ENCODE measurements around the gene APC2. TPM values are rescaled to one million over a fixed set of nuclear protein-coding genes. Genes with fewer than 3 reads are reported as not detected.

The APC2 gene
- total and polyA plus RNA-seq, 8 donors, result 0.10 to 3.5 (median 0.58) TPM; not detected in 1

GRCh38 chr19:1446713-1447481, 3.0 kb upstream of the APC2 start:
- peaks cover 8 to 15% (median 14%) of the 10 kb centered on the region in 4 donors for H3K36me3 ChIP-seq
- intact Hi-C loops (cut with DNase I; ENCODE audit: low total_unique reads), result no loop called here
- DNase-seq, result peak in 1 of 2 donors; percentile 72
- no peak for TF ChIP-seq CTCF (IDR thresholded peaks at IDR 0.05)
- TF ChIP-seq POLR2AphosphoS5 (IDR thresholded peaks at IDR 0.05), result no peak
- no peak for TF ChIP-seq EP300 (IDR thresholded peaks at IDR 0.05)
- no peak for TF ChIP-seq POLR2A (IDR thresholded peaks at IDR 0.05)
- peaks cover 22 to 42% (median 34%) of the 10 kb centered on the region in 4 donors for H3K4me1 ChIP-seq
- 3 to 11% (median 5%) methylated on average over 20 to 63 of the region's 63 CpGs for WGBS, 5 donors
- H3K27ac ChIP-seq, result no peak overlapping the region
- H3K27me3 ChIP-seq, result peaks cover 43 to 69% (median 64%) of the 10 kb centered on the region in 3 donors
- no peaks in the 10 kb centered on the region for H3K9me3 ChIP-seq
- peak overlapping the region in 3 of 4 donors; percentile 32 to 54 (median 36) for H3K4me3 ChIP-seq

GRCh38 chr19:1447504-1447903, 2.4 kb upstream of the APC2 start:
- intact Hi-C loops (cut with DNase I; ENCODE audit: low total_unique reads), result no loop called here
- H3K36me3 ChIP-seq, result peaks cover 2 to 9% (median 8%) of the 10 kb centered on the region in 4 donors
- H3K9me3 ChIP-seq, result no peaks in the 10 kb centered on the region
- H3K4me3 ChIP-seq, result no peak overlapping the region
- no peak for DNase-seq
- WGBS, 5 donors, result 7 to 29% (median 18%) methylated on average over 2 to 4 of the region's 4 CpGs
- peaks cover 22 to 42% (median 35%) of the 10 kb centered on the region in 4 donors for H3K4me1 ChIP-seq
- TF ChIP-seq CTCF (IDR thresholded peaks at IDR 0.05) (no peak), POLR2A (IDR thresholded peaks at IDR 0.05) (no peak), EP300 (IDR thresholded peaks at IDR 0.05) (no peak), POLR2AphosphoS5 (IDR thresholded peaks at IDR 0.05) (no peak)
- no peak overlapping the region for H3K27ac ChIP-seq
- peaks cover 49 to 75% (median 70%) of the 10 kb centered on the region in 3 donors for H3K27me3 ChIP-seq

- Histone ChIP-seq H3K9me3 (no peaks in the 10 kb centered on the region), H3K27me3 (peaks cover 53 to 79% (median 75%) of the 10 kb centered on the region in 3 donors), H3K4me1 (peaks cover 22 to 47% (median 37%) of the 10 kb centered on the region in 4 donors), H3K27ac (no peak overlapping the region), H3K4me3 (no peak overlapping the region), H3K36me3 (peaks cover 0 to 5% (median 4%) of the 10 kb centered on the region in 4 donors)
- no peak for TF ChIP-seq POLR2AphosphoS5 (IDR thresholded peaks at IDR 0.05)
- TF ChIP-seq POLR2A (IDR thresholded peaks at IDR 0.05), result no peak
- TF ChIP-seq EP300 (IDR thresholded peaks at IDR 0.05), result no peak
- TF ChIP-seq CTCF (IDR thresholded peaks at IDR 0.05), result no peak
- intact Hi-C loops (cut with DNase I; ENCODE audit: low total_unique reads), result no loop called here
- DNase-seq, result no peak
- WGBS, 5 donors, result 76 to 85% (median 78%) methylated on average over 9 of the region's 9 CpGs
Measured at GRCh38 chr19:1447944-1448343, 2.0 kb upstream of the APC2 start.

- Histone ChIP-seq H3K27ac (no peak overlapping the region), H3K4me1 (peaks cover 26 to 61% (median 45%) of the 10 kb centered on the region in 4 donors), H3K27me3 (peaks cover 56 to 100% (median 94%) of the 10 kb centered on the region in 3 donors), H3K9me3 (no peaks in the 10 kb centered on the region), H3K36me3 (no peaks in the 10 kb centered on the region), H3K4me3 (no peak overlapping the region)
- WGBS, 5 donors, result 49 to 56% (median 54%) methylated on average over 20 to 22 of the region's 22 CpGs
- intact Hi-C loops (cut with DNase I; ENCODE audit: low total_unique reads), result no loop called here
- DNase-seq, result no peak
- no peak for TF ChIP-seq CTCF (IDR thresholded peaks at IDR 0.05)
- TF ChIP-seq EP300 (IDR thresholded peaks at IDR 0.05), result no peak
- no peak for TF ChIP-seq POLR2AphosphoS5 (IDR thresholded peaks at IDR 0.05)
- TF ChIP-seq POLR2A (IDR thresholded peaks at IDR 0.05), result no peak
Measured at GRCh38 chr19:1450735-1451731, 1.1 kb downstream of the APC2 start.
